Inflammatory macrophage treated with lipopolysaccharide for 1 hour (primary cell): ENCODE measurements around the gene CDCA4.
A peak's percentile ranks its signal among the peaks of the same experiment; 100 is the strongest.
"Not testable (repeated sequence)": the region's sequence is repeated elsewhere in the genome, so short reads cannot be mapped to it uniquely, and the experiment has no call there.

Experiments
- DNase-seq, 2 donors: peaks; one replicate each; pipeline ENCODE4 v3.0.0-alpha.2; 2020 to 2022

Gene CDCA4

DNA sequence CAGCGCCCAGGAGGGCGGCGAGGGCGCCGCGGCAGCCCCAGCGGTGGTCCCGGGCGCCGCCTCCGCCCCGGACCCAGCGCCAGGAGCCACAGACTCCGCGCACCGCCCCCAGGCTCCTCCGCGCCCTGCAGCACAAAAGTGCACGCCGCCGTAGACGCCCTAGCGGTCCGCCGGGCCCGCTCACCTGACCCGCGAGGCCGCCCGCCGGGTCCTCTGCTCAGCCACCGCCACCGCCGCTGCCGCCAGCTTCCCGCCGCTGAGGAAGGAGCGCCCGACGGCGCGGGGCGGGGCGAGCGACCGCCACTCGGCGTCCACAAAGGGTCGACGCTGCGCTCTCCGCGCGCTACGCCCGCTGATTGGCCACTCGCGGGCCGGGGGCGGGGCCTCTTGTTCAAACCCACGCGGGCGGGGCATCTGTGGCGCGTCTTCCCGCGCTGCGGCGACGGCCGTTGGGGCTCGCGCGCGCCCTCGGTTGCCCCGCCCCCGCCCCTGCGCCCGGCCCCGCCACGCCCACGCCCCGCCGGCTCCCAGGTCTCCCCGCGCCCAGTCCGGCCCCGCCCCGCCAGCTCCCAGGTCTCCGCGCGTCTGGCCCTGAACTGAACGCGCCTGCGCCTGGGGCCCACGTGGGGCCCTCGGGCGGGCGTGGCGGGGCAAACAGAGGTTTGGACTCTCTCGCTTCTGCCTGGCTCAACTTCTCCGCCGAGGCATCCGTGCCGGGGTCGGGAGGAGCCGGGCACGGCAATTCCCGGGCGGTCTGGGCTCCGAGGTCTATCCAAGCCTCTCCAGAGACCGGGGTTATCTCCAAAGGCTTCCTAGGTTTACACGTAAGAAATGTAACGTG is at the start of gene CDCA4:
CDCA4 (minus strand) TSS at position 269 of the 841 bp plus-strand sequence. CDS start 9,154 bp downstream, outside the sequence.
- peak; percentile 95 to 98 for DNase-seq

DNA sequence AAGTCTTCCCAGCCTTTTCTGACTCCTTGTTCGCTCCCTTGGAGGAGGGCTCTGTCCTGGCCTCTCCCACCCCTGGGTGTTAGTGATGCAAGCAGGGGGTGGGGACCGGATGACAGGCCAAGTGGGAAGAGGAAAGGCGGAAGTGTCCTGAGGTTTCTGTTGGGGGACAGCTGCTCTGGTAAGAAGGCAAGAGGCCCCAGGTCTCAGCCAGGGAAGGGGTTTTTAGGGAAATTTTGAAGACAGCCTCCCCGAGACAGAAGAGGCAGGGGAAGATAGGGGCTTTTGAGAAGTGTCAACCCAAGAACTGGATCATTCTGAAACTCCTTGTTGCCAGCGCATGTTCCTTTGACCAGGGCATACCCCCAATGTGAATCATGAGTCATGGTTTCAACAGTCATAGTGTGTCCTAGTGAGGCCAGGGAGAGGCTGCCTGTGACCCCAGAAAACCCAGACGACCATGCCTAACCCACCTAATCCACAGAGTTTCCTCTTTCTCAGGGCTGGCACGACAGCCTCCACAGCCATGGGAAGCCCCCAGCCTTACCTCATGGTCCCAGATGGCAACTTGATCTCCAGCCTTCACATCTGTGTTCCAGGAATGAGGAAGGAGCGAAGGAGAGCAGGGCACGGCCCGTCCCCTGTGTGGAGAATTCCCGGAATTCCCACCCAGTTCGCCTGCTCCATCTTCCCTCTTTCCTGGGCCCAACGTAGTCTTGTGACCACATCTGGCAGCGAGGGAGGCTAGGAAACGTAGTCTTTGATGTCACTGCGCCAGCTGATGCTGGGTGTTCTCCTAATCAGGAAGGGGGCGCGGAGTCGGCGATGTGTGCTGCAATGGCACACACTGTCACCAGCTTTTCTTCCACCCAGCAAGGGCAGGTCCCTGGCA is 49.2 kb upstream of the CDCA4 start:
- peak; percentile 94 to 100 for DNase-seq

DNA sequence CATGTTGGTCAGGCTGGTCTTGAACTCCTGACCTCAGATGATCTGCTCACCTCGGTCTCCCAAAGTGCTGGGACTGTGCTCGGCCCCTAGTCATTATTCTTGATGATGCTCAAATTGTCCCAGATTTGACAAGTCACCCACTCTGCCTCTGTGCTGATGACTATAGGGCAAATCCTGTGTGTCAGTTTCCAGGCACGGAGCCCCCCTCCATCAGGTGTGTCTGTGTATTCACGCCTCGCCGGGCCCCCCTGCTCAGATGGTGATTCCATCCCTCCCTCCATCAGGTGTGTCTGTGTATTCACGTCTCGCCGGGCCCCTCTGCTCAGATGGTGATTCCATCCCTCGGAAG is 48.6 kb upstream of the CDCA4 start:
- DNase-seq = peak; percentile 38 to 63

DNA sequence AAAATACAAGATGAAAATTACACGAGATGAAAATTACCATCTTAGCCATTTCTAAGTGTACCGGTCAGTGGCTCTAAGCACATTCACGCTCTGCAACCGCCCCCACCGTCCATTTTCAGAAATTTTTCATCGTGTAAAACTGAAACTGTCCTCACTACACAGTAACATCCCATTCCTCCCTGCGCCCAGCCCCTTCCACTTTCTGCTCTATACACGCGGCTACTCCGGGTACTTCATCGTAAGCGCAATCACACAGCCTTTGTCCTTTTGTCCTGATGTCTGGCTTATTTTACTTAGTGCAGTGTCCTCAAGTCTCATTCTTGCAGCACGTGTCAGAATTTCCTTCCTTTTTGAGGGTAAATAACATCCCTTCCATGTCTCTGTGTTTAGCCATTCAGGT is 47.9 kb upstream of the CDCA4 start:
- peak in 1 of 2 donors; percentile 58 for DNase-seq

DNA sequence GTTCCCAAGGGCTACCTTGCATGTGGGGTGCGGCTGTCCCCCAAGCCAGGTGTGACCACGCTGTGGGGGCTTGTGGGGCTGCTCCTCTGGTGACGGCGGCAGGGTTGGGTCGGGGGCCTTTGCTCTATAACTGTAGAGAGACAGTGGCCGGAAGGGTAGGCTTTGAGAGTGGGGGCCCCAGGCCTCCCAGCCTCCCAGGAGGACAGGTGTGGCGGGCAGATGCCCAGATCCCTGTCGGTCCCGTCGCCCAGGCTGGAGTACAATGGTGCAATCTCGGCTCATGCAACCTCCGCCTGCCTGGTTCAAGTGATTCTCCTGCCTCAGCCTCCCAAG is 47.1 kb upstream of the CDCA4 start:
- DNase-seq = no peak

DNA sequence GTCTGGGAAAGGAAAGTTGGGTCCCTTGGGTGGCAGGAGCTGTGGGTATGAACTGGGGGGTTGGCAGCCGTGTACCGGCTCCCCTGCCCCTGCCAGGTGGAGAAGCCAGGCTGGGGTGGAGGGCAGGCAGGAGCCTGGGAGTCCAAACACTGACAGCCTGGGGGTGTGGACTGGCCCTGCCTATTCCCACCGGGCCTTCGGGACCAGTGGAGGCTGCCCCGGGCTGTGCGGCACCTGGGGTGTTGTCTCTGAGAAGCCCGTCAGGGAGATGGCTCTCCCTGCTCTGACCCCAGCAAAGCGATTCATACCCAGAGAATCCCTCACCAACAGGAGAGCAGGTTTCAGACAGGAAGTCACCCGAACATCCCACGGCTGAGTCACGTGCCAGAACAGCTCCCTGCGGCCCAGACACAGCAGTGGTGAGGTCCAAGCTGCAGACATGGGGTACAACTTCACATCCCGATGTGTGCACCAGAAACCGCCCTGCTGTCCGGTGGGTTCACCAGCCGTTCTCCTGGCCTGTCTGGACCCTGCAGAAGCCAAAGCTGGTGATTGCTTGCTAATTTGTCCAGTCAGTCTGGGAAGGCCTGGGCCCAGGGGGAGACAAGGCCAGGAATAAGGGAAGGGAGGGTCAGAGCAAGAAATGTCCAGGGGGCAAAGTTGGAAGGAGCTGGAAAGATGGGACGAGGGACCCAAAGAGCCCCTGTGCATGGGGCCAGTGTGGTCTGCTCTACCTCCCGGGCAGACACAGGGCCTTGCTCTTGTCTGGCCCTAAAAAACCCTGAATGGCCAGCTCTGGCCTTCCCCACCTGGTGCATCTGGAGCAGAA is 46.5 kb upstream of the CDCA4 start:
- DNase-seq = no peak

DNA sequence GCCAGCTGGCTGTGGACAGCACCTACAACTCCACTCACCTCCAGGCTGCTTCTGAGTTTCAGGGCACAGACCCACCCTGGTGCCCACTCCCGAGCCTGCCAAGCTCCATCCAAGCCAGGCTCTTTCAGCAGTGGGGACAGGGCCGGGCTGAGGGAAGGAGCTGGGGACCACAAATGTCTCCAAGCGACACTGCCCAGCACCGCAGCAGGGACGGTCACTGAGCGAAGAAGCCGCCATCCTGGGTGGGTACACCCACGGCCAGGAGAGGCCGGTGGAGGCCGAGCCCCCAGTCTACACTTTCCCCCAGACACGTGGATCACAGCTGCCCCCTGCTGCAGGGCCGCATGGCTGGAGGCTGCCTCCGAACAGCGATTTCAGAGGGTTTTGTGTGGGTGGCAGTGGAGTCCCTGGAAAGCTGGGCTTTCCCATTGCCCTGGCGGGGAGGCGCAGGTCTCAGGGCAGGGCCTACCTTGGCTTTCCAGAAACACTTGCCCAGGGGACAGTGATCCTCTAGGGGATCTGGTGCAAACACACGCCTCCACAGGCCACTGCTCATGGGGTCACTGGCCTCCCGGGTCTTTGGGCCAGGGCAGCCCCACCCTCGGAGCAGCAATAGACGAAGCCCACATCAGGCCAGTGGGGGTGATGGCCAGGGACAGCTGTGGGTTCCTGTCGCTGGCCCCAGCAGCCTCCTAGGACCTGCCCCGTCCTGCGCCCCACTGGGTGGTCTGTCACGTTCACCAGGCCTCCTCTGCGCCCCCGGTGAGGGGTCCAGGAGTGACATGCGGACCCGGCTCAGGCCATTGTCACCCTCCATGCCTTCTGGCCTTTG is 45.6 kb upstream of the CDCA4 start:
- peak; percentile 70 to 86 for DNase-seq

DNA sequence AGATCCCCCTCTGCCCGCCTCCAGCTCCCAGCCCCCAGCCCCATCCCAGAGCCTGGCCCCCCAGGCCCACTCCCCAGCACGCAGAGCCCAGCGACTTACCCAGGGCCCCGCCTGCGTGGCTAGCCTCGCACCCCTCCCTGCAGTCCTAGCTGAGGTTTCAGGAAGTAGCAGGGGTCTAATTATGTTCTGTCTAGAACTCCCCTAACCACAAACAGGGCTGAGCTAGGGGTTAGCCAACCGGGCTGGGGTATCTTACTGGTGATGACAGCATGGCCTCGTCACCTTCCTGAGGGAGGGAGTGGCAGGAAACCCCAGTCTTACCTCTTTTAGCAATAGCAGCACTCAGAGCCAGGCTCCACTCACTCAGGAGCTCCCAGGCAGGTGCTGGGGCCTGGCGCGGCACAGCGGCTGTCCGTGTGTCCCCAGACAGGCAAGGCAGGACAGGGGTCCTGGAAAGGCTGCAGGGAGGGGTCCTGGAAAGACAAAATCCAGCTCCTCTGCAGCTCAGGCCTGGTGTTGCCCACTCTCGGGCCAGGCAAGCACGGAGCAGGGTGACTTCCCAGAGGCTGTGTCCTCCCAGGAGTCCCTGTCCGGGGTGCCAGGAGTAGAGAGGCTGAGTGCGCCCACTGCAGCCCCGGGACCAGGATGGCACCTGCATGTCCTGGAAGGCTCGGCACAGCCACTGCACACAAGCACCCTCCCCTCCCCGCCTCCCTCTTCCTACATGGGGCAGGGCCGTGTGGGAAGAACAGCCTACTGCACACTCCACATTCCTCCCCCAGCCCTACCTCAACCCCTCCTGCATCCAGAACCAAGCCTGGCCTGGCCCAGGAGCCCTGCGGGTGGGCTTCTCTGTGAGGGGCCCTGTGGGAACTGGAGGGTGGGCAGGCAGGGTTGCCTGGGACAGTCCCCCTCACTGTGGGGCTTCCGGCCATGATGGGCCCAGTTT is 44.7 kb upstream of the CDCA4 start, which contains the start of gene GPR132:
GPR132 (minus strand) TSS at position 151 of the 949 bp plus-strand sequence. CDS start 10,010 bp downstream, outside the sequence.
- peak; percentile 95 to 99 for DNase-seq

DNA sequence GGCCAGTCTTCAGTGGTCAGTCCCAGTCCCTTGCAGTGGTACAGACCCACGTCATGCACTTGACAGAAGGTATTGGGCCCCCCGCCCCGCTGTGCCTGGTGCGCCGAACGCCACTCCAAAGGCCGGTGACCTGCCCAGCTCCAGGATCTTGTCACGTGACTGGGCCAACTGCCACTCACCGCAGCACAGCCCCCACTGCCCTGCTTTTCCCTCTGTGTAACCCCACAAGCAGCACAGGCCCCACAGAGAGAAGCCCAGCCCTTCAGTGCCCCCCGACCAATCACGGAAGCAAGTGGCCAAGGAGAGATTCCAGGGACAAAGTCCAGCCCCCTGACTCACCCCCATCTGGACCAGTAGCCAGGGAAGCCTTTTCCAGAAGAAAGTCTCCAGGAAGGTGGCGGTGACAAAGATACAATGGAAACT is 43.8 kb upstream of the CDCA4 start:
- peak in 1 of 2 donors; percentile 54 for DNase-seq

DNA sequence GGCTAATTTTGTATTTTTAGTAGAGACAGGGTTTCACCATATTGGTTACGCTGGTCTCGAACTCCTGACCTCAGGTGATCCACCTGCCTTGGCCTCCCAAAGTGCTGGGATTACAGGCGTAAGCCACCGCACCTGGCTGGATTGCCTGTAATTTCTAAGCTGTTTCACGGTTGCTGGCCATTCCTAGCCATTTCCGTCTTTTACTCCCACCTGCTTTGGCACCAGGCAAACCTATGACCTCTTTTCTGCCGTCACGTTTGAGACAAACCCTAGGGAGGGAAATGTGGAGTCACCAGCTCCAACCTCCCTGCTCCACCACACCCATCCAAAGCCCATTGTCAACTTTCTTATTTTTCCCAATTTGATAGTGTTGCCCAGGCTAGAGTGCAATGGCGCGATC is 43.1 kb upstream of the CDCA4 start:
- no peak for DNase-seq

DNA sequence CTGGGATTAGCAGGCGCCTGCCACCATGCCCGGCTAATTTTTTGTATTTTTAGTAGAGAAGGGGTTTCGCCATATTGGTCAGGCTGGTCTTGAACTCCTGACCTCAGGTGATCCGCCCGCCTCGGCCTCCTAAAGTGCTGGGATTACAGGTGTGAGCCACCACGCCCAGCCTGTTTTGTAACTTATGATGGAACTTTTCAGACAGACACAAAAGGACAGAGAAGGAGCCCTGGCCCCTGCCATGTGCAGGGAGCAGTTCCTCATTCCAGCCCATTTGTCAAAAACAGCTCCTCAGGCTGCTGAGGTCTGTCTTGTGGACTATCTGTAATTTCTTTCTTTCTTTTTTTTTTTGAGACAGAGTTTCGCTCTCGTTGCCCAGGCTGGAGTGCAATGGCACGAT is 42.6 kb upstream of the CDCA4 start:
- not testable (repeated sequence) for DNase-seq

DNA sequence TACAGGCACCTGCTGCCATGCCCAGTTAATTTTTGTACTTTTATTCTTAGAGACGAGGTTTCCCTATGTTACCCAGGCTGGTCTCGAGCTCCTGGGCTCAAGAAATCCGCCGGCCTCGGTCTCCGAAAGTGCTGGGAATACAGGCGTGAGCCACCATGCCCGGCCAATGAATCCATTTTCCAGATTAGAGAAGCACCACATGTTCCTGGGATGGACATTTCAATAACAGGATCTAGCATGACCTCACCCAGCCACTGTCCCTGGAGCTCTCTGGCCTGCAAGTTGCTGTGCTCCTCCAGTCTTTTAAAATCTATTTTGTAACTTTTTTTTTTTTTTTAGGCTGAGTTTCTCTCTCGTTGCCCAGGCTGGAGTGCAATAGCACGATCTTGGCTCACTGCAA is 42.2 kb upstream of the CDCA4 start:
- no peak for DNase-seq

DNA sequence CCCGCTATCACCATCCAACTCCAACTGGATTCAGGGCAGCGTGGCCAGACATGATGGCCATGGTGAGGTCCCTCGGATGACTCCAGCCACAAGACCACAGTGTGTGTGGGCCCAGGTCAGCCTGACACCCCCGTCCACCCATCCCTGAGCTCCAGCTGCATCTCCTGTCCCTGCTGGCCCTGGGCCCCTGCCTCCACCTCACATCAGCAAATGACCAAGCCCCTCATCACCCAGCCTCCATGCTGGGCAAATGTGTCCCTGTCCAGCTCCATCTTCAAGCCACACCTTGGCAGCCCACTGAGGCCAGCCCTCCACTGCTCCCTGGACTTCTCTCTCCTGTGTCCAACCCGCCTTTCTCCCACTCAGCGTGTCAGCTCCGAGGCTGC is 41.2 kb upstream of the CDCA4 start:
- DNase-seq = no peak

DNA sequence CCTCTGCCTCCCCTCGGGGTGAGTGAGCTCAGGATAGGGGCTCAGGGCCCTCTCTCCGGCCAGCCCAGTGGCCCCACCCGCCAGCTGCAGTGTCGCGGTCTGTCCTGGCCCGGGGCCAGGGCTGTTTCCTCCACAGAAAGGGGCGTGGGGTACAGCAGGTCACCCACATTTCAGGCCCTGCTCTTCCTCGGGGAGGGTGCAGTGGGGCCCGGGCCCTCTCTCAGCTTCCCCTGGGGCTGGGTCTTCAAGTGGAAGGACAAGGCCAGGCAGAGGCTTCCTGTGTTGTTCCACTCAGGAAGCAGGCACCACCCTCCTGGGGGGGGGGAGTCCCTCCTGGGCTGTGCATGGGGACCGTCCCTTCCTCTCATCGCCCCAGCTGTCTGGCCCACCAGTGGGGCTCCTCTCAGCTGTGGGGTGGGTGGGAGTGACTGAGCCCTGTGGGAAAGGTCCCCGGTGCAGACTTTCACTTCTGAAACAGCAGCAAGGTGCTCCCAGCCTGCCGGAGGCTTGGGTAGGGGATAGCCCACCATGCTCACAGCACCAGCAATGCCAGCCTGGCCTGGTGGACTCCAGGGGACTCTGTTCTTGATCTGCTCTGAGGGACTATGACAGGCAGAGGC is 40.7 kb upstream of the CDCA4 start:
- DNase-seq = no peak

DNA sequence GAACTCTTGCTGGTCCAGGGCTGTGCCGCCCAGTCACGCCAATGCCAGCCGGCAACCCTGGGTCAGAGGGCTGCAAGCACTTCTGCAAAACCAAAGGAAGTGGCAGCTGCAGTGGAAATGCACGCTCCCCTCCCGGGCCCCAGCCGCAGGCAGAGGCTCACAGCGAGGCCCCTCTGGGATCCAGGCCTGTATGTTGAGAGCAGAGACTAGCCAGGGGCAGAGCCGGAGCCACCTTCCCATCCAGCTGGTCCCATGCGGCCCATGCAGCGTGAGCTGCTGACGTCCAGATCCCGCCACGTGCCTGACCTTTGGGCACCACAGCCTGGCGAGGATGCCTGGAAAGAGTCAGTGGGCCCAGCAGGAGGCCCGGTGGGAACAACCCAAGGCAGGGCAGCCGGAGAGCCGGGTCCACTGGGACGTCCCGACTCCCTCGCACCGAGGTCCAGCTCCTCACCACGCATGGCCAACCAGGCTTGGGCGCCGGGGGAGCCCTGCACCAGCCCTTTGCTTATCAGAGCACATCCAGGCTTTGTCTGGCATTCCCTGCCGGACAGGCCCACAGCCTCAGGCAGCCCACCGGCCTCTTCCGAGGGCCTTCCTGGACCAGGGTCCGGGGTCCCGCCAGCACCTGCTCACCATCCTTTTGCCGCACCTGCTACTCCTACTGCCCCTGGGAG is 40.0 kb upstream of the CDCA4 start:
- DNase-seq = peak in 1 of 2 donors; percentile 48

DNA sequence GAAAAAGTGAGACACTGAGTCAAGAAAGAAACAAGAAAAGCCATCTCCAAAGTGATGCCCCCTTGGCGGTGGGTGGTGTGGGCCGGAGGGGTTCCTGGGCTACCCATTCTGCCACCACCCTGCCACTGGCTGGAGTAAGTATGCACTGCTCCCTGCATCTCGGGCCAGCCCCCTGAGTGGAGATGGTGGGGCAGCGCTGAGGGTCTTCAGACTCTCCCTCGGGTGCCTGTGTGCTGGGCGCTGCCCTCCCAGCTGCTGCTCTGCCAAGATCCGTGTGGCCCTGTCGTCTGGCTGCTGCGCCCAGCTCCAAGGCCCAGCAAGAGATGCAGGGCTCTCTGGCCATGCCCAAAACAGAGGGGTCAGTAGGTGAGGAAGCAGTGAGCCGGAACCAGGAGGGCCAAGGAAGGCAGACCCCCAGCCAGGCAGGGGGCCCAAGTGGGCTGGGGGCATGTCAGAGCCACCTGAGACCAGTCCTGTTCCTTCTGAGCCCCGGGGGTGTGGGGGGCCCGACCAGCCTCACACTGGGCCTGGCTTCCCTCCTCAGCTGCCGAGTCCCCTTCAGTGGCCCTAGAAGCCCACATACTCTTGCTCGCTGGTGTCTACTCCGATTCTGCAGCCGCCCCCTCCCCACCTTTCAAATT is 39.2 kb upstream of the CDCA4 start:
- no peak for DNase-seq

DNA sequence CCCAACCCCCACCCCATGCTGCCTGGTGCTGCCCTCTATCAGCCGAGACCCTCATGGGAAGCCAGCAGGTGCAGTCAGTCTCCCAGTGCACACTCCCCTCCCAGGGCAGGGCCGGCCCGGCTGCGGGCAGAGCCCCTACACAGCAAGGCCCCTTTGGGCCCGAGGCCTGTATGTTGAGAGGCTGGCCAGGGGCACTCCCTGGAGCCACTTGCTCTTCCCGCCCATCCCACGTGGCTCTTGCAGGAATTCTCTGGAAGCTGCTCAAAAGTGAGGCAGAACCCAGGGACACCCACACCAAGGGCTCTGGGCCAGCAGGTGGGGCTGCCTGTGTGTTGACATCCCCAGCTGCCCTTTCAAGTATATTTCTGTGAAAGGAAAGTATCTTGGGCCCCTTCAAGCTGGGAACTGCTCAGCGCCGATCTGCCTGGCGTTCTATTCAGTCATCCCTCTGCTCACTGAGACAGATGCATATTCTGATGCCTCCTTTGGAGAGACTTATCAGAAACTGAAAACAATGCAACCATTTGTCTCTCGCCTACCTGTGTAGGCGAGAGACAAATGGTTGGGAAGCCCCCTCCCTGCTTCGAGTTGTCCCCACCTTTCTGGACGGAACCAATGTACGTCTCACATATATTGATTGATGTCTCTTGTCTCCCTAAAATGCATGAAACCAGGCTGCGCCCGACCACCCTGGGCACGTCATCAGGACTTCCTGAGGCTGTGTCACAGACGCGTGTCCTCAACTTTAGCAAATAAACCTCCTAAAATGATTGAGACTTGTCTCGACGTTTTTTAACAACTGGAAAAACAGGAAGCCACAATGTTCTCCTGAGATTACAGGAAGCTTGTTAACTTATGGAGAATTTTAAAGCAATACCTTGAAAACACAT is 38.4 kb upstream of the CDCA4 start:
- DNase-seq = no peak

DNA sequence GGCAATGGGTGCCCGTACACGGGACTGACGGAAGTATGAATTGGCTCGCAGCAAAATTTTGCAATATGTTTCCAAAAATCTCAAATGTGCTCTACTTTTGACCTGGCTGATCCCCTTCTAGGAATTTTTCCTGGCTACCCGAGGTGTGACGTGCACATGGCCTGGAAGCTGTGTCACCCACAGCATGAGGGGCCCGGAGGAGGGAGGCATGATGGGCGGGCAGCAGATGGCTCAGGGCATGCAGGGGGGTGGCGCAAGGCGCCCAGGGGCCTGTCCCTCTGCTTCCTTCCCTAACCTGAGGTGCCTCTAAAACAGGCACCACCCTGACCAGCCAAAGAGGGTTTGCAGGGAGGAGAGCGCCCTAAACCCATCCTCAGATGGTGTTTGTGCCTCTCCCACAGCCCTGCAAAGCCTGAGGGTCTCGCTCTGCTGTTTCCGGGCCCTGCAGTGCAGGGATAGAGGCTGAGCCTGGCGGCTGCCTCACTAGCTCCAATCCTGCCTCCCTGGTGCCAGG is 37.7 kb upstream of the CDCA4 start:
- DNase-seq = no peak
